ENCODE measurements around the gene C10orf71.

C10orf71 gene

GRCh38 chr10:49276596-49276995, 22.4 kb upstream of the C10orf71 start:
- Histone ChIP-seq H3K9me3 (ENCODE audit: control insufficient read depth, low read length) (no peaks in the 10 kb centered on the region), H3K4me1 (ENCODE audit: control insufficient read depth, insufficient read depth, low read length) (peaks cover 12% of the 10 kb centered on the region), H3K27me3 (replicated peaks; ENCODE audit: control insufficient read depth, insufficient read depth, low read length) (peaks cover 2% of the 10 kb centered on the region), H3K36me3 (ENCODE audit: control insufficient read depth, insufficient read depth, low read length, severe bottlenecking) (no peaks in the 10 kb centered on the region), H3K9ac (ENCODE audit: low read length) (no peak overlapping the region), H3K4me3 (ENCODE audit: low read length) (no peak overlapping the region)
- no peak for DNase-seq (ENCODE audit: low read depth)

DNA sequence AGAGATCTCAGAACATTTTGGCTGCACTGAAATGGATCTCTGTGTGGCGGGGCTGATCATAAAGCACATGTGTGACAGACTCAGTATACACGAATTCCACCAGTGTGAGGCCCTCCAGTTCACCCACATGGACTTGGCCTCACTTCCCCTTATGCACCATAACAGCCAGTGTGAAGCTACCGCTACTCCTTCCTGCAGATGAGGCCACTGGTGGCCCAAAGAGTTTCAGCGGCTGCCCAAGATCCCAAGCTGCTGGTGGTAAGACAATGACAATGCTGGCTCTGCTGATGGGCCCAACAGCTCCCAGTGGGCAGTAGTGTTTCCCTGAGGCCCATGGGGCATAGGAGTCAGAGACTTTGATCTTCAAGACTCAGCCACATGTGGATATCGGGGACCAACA, 21.0 kb upstream of the C10orf71 start:
- no peak for DNase-seq (ENCODE audit: low read depth)
- Histone ChIP-seq H3K36me3 (ENCODE audit: control insufficient read depth, insufficient read depth, low read length, severe bottlenecking) (no peaks in the 10 kb centered on the region), H3K9me3 (ENCODE audit: control insufficient read depth, low read length) (no peaks in the 10 kb centered on the region), H3K4me1 (ENCODE audit: control insufficient read depth, insufficient read depth, low read length) (peaks cover 6% of the 10 kb centered on the region), H3K4me3 (ENCODE audit: low read length) (no peak overlapping the region), H3K9ac (ENCODE audit: low read length) (no peak overlapping the region), H3K27me3 (replicated peaks; ENCODE audit: control insufficient read depth, insufficient read depth, low read length) (peaks cover 2% of the 10 kb centered on the region)

GRCh38 chr10:49278497-49278981, 20.4 kb upstream of the C10orf71 start:
- no peak for DNase-seq (ENCODE audit: low read depth)
- Histone ChIP-seq H3K27me3 (replicated peaks; ENCODE audit: control insufficient read depth, insufficient read depth, low read length) (peaks cover 2% of the 10 kb centered on the region), H3K4me1 (ENCODE audit: control insufficient read depth, insufficient read depth, low read length) (peaks cover 6% of the 10 kb centered on the region), H3K9ac (ENCODE audit: low read length) (no peak overlapping the region), H3K4me3 (ENCODE audit: low read length) (no peak overlapping the region), H3K36me3 (ENCODE audit: control insufficient read depth, insufficient read depth, low read length, severe bottlenecking) (no peaks in the 10 kb centered on the region), H3K9me3 (ENCODE audit: control insufficient read depth, low read length) (no peaks in the 10 kb centered on the region)

DNA sequence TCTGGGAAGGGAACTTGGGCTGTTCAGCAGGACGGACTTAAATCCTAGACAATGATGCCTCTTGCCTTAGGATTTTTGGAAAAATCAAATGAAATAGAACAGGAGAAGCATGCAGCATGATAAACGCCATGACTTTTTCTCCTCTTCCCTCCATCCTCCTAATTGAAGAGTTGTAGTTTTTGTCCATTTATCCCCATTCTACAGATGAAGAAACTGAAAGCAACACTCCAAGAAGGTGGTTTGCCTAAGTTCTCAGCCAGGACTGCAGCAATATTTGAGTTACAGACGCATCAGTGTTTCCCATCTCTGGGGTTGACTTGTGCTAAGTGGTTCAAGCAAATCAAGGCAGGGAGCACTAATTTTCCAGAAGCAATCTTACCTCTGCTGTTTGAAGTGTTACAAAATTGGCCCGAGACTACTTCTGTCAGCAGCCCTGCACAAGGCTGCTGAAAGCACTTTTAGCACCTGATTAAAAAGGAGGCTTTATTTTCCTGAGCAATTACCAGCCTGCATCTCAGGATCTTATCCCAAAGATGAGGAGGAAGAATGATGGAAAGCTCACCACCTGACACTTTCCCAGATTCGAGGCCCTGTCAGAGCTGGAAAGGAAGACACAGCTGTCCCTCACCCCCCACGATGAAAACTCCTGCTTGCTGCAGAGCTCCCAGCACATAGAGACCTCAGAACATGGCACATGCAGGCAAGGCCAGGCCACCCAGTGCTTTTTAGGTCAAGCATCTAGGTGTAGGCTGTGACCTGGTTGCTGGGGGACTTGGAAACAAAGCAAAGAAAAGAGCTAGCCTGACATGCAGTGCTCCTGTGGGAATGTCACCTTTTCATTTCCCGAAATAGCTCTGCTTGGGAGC, 19.7 kb upstream of the C10orf71 start:
- no peak for DNase-seq (ENCODE audit: low read depth)
- Histone ChIP-seq H3K36me3 (ENCODE audit: control insufficient read depth, insufficient read depth, low read length, severe bottlenecking) (no peaks in the 10 kb centered on the region), H3K9ac (ENCODE audit: low read length) (no peak overlapping the region), H3K4me3 (ENCODE audit: low read length) (no peak overlapping the region), H3K9me3 (ENCODE audit: control insufficient read depth, low read length) (no peaks in the 10 kb centered on the region), H3K4me1 (ENCODE audit: control insufficient read depth, insufficient read depth, low read length) (peaks cover 6% of the 10 kb centered on the region), H3K27me3 (replicated peaks; ENCODE audit: control insufficient read depth, insufficient read depth, low read length) (peaks cover 2% of the 10 kb centered on the region)

- no peak for DNase-seq (ENCODE audit: low read depth)
Measured at GRCh38 chr10:49280001-49280408, 19.0 kb upstream of the C10orf71 start.

DNA sequence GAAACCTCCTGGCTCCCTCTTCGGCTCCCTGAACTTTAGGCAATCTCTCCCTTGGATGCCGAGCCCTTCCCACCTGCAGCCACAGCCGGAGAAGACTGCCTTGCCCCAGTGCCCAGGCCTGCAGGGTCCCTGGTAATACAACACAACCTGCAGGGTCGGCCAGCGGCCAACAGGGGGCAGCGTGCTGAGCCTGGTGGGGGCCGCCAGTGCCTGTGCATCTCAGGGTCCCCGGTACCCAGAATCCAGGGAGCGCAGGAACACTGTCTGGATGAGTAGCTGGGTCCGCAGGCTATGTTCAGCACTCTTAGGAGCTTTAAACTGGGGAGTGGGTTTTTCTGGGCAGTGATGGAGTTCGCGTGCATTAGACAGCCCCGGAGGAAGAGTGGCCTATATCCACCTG, 17.5 kb upstream of the C10orf71 start:
- DNase-seq (ENCODE audit: low read depth), result no peak
- Histone ChIP-seq H3K4me1 (ENCODE audit: control insufficient read depth, insufficient read depth, low read length) (peaks cover 6% of the 10 kb centered on the region), H3K36me3 (ENCODE audit: control insufficient read depth, insufficient read depth, low read length, severe bottlenecking) (no peaks in the 10 kb centered on the region), H3K9me3 (ENCODE audit: control insufficient read depth, low read length) (no peaks in the 10 kb centered on the region), H3K9ac (ENCODE audit: low read length) (no peak overlapping the region), H3K27me3 (replicated peaks; ENCODE audit: control insufficient read depth, insufficient read depth, low read length) (peaks cover 2% of the 10 kb centered on the region), H3K4me3 (ENCODE audit: low read length) (no peak overlapping the region)

More at GRCh38 chr10:49280001-49280408, 19.0 kb upstream of the C10orf71 start:
- no peak overlapping the region for H3K4me3 ChIP-seq (ENCODE audit: low read length)
- H3K36me3 ChIP-seq (ENCODE audit: control insufficient read depth, insufficient read depth, low read length, severe bottlenecking), result no peaks in the 10 kb centered on the region
- H3K27me3 ChIP-seq (replicated peaks; ENCODE audit: control insufficient read depth, insufficient read depth, low read length), result peaks cover 2% of the 10 kb centered on the region
- H3K9ac ChIP-seq (ENCODE audit: low read length), result no peak overlapping the region
- no peaks in the 10 kb centered on the region for H3K9me3 ChIP-seq (ENCODE audit: control insufficient read depth, low read length)
- H3K4me1 ChIP-seq (ENCODE audit: control insufficient read depth, insufficient read depth, low read length), result peaks cover 6% of the 10 kb centered on the region

DNA sequence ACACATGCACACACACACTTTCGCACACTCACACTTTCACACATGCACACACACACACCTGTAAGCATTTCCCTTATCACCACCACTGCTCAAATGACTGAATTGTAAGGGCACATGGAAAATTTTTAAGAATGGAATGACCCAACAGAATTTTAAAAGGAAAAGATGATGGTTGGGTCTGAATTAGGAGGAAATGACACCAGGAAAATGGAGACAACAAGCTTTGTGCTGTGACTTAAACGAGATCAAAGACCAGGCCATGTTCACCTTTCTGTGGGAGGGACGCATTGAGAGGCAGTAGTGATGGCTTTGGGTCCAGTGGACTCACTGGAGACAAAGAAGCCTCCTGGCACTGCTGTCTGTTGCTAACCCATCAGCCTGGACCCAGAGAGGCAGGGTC, 16.7 kb upstream of the C10orf71 start:
- H3K4me3 ChIP-seq (ENCODE audit: low read length), result no peak overlapping the region
- H3K4me1 ChIP-seq (ENCODE audit: control insufficient read depth, insufficient read depth, low read length), result peaks cover 6% of the 10 kb centered on the region
- H3K36me3 ChIP-seq (ENCODE audit: control insufficient read depth, insufficient read depth, low read length, severe bottlenecking), result no peaks in the 10 kb centered on the region
- no peak for DNase-seq (ENCODE audit: low read depth)
- H3K9ac ChIP-seq (ENCODE audit: low read length), result no peak overlapping the region
- H3K27me3 ChIP-seq (replicated peaks; ENCODE audit: control insufficient read depth, insufficient read depth, low read length), result peaks cover 4% of the 10 kb centered on the region
- no peaks in the 10 kb centered on the region for H3K9me3 ChIP-seq (ENCODE audit: control insufficient read depth, low read length)

DNA sequence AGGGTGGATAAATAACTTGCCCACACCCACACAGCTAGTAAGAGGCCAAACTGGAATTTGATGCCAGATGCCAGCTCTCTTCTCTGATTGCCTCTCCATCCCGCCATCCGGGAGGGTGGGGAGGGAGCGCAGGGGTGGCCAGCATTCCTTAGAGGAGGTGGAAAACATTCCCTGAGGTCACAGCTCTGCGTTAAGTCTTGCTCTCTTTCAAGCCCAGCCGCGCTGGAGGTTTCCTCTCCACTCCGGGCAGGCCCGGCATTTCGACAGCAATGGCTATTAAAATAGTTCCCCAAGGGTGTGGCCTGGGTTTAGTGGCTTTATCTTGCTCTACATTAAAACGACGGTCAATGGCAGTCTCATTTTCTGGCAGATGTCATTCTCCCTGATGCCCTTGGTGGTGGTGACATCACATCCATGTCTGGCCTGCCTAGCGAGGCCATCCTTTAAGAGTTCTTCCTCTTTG, 16.1 kb upstream of the C10orf71 start:
- Histone ChIP-seq H3K9ac (ENCODE audit: low read length) (no peak overlapping the region), H3K27me3 (replicated peaks; ENCODE audit: control insufficient read depth, insufficient read depth, low read length) (peaks cover 4% of the 10 kb centered on the region), H3K4me1 (ENCODE audit: control insufficient read depth, insufficient read depth, low read length) (peaks cover 6% of the 10 kb centered on the region), H3K9me3 (ENCODE audit: control insufficient read depth, low read length) (no peaks in the 10 kb centered on the region), H3K36me3 (ENCODE audit: control insufficient read depth, insufficient read depth, low read length, severe bottlenecking) (no peaks in the 10 kb centered on the region), H3K4me3 (ENCODE audit: low read length) (no peak overlapping the region)
- DNase-seq (ENCODE audit: low read depth), result no peak

- DNase-seq (ENCODE audit: low read depth), result no peak
- Histone ChIP-seq H3K9ac (ENCODE audit: low read length) (no peak overlapping the region), H3K4me3 (ENCODE audit: low read length) (no peak overlapping the region), H3K4me1 (ENCODE audit: control insufficient read depth, insufficient read depth, low read length) (peaks cover 6% of the 10 kb centered on the region), H3K36me3 (ENCODE audit: control insufficient read depth, insufficient read depth, low read length, severe bottlenecking) (no peaks in the 10 kb centered on the region), H3K9me3 (ENCODE audit: control insufficient read depth, low read length) (no peaks in the 10 kb centered on the region), H3K27me3 (replicated peaks; ENCODE audit: control insufficient read depth, insufficient read depth, low read length) (peaks cover 4% of the 10 kb centered on the region)
Measured at GRCh38 chr10:49283491-49283890, 15.5 kb upstream of the C10orf71 start.

GRCh38 chr10:49284356-49284755, 14.6 kb upstream of the C10orf71 start:
- peaks cover 4% of the 10 kb centered on the region for H3K27me3 ChIP-seq (replicated peaks; ENCODE audit: control insufficient read depth, insufficient read depth, low read length)
- H3K9me3 ChIP-seq (ENCODE audit: control insufficient read depth, low read length), result no peaks in the 10 kb centered on the region
- H3K9ac ChIP-seq (ENCODE audit: low read length), result no peak overlapping the region
- H3K4me3 ChIP-seq (ENCODE audit: low read length), result no peak overlapping the region
- no peaks in the 10 kb centered on the region for H3K36me3 ChIP-seq (ENCODE audit: control insufficient read depth, insufficient read depth, low read length, severe bottlenecking)
- H3K4me1 ChIP-seq (ENCODE audit: control insufficient read depth, insufficient read depth, low read length), result peaks cover 6% of the 10 kb centered on the region
- DNase-seq (ENCODE audit: low read depth), result no peak

DNA sequence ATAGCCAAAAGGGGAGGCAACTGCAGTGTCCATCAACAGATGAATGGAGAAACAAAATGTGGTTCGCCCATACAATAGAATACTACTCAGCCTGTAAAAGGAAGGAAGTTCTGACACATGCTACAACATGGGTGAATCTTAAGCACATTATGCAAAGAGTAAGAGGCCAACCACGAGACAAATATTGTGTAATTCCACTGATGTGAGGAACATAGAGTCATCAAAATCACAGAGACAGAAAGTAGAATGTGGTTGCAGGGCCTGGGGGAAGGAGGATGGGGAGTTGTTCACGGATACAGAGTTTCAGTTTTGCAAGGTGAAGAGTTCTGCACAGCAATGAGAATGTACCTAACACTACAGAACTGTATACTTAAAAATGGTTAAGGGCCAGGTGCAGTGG, 13.7 kb upstream of the C10orf71 start:
- no peak for DNase-seq (ENCODE audit: low read depth)
- Histone ChIP-seq H3K9me3 (ENCODE audit: control insufficient read depth, low read length) (no peaks in the 10 kb centered on the region), H3K4me1 (ENCODE audit: control insufficient read depth, insufficient read depth, low read length) (peaks cover under 1% of the 10 kb centered on the region), H3K4me3 (ENCODE audit: low read length) (no peak overlapping the region), H3K27me3 (replicated peaks; ENCODE audit: control insufficient read depth, insufficient read depth, low read length) (peaks cover 4% of the 10 kb centered on the region), H3K9ac (ENCODE audit: low read length) (no peak overlapping the region), H3K36me3 (ENCODE audit: control insufficient read depth, insufficient read depth, low read length, severe bottlenecking) (no peaks in the 10 kb centered on the region)

Data from adipocyte (in vitro differentiated cells).